ENCODE results near the gene IL18.

The IL18 gene

DNA sequence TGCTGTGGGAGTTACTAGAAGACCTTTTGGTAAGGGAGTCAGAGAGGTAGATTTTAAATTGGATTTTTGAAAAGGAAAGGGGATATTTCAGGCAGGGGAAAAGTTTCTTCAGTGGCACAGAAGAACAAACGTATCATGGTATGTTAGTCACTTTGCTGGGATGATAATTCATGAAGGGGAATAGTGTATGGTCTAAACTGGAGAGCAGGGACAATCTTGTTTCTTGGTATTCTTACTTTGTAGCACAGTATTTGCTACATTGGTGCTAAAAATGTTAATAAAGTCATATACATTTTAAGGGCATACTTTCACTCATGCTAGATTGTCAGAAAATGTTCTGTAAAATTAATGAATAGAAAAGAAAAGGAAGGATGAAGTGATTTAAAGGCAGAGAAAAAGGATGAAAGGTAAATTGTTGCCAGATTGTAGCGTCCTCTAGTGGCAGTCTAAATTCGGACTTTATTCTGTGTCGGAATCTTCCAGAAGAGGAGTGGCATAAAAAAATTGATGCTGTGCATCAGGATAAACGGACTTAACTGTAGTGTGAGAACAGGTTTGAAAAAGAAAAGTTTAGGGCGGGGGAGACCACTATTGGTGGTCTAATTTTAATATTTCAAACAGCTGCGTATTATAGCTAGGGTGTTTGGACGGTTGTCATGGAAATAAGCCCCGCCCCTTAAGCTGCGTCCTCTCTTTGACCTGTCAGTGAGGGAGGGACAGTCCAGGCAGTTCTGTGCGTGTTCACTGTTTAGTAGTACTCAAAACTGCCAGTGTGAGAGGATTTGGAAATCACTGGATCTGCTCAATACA lies 11.1 kb upstream of the IL18 start, which contains the start of gene BCO2:
BCO2 (plus strand) TSS at position 724 of the 810 bp plus-strand sequence. CDS start 90 bp downstream, outside the sequence.
- TF ChIP-seq EZH2phosphoT487 (IDR thresholded peaks at IDR 0.05; ENCODE audit: low read length), result no peak
- no peak for TF ChIP-seq EZH2 (optimal IDR thresholded peaks at IDR 0.05; ENCODE audit: low read depth, low read length)
- TF ChIP-seq, protein P1, sequence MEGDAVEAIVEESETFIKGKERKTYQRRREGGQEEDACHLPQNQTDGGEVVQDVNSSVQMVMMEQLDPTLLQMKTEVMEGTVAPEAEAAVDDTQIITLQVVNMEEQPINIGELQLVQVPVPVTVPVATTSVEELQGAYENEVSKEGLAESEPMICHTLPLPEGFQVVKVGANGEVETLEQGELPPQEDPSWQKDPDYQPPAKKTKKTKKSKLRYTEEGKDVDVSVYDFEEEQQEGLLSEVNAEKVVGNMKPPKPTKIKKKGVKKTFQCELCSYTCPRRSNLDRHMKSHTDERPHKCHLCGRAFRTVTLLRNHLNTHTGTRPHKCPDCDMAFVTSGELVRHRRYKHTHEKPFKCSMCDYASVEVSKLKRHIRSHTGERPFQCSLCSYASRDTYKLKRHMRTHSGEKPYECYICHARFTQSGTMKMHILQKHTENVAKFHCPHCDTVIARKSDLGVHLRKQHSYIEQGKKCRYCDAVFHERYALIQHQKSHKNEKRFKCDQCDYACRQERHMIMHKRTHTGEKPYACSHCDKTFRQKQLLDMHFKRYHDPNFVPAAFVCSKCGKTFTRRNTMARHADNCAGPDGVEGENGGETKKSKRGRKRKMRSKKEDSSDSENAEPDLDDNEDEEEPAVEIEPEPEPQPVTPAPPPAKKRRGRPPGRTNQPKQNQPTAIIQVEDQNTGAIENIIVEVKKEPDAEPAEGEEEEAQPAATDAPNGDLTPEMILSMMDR (IDR thresholded peaks at IDR 0.05; ENCODE audit: low read length), result peak; percentile 71
- no peaks in the 10 kb centered on the region for H4K20me1 ChIP-seq (ENCODE audit: insufficient read depth, low read length)
- H3K9me3 ChIP-seq (replicated peaks; ENCODE audit: insufficient read depth, low read length), result no peaks in the 10 kb centered on the region
- DNase-seq, result peak; percentile 16
- no peaks in the 10 kb centered on the region for H3K9me2 ChIP-seq (replicated peaks; ENCODE audit: insufficient read depth, low read length)
- 0 out of 2 replicates have a peak, but pooled peaks cover 4% of the 10 kb centered on the region for H3F3A ChIP-seq (ENCODE audit: insufficient read depth, low read length)
- H2AFZ ChIP-seq (ENCODE audit: low read length), result no peak within 1 kb of the TSS
- no peaks in the 10 kb centered on the region for H3K36me3 ChIP-seq (replicated peaks; ENCODE audit: insufficient read depth, low read length)
- H3K79me2 ChIP-seq (ENCODE audit: low read length), result no peaks in the 10 kb centered on the region
- no peak within 1 kb of the TSS for H3K4me2 ChIP-seq (ENCODE audit: low read depth, low read length)
- H3K4me3 ChIP-seq (ENCODE audit: low read length), result no peak within 1 kb of the TSS
- H3K27ac ChIP-seq (ENCODE audit: low read length), result no peak within 1 kb of the TSS
- H3K9ac ChIP-seq (ENCODE audit: low read length), result no peak within 1 kb of the TSS
- H3K27me3 ChIP-seq (replicated peaks; ENCODE audit: insufficient read depth, low read length), result no peaks in the 10 kb centered on the region
- peaks cover 15% of the 10 kb centered on the region for H3K4me1 ChIP-seq (ENCODE audit: low read length)

DNA sequence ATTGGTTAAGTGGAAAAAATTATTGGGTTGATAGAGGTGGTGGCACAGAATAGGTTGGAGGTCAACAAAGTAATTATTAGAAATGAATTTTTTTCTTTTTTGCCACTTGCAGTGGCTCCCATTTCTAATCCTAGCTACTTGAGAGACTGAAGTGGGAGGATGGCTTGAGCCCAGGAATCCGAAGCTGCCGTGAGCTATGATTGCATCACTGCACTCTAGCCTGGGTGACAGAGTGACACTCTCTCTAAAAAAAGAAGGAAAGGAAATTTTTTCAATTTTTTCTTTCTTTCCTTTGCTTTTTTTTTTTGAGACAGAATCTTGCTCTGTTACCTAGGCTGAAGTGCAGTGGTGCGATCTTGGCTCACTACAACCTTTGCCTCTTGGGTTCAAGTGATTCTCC lies 9.3 kb upstream of the IL18 start:
- Histone ChIP-seq H3K9ac (ENCODE audit: low read length) (no peak overlapping the region), H2AFZ (ENCODE audit: low read length) (no peak overlapping the region), H3F3A (ENCODE audit: insufficient read depth, low read length) (no peaks in the 10 kb centered on the region), H3K4me2 (ENCODE audit: low read depth, low read length) (no peak overlapping the region), H3K79me2 (ENCODE audit: low read length) (no peaks in the 10 kb centered on the region), H3K4me1 (ENCODE audit: low read length) (no peaks in the 10 kb centered on the region), H4K20me1 (ENCODE audit: insufficient read depth, low read length) (no peaks in the 10 kb centered on the region), H3K9me3 (replicated peaks; ENCODE audit: insufficient read depth, low read length) (no peaks in the 10 kb centered on the region), H3K4me3 (ENCODE audit: low read length) (no peak overlapping the region), H3K9me2 (replicated peaks; ENCODE audit: insufficient read depth, low read length) (no peaks in the 10 kb centered on the region), H3K36me3 (replicated peaks; ENCODE audit: insufficient read depth, low read length) (no peaks in the 10 kb centered on the region), H3K27ac (ENCODE audit: low read length) (no peak overlapping the region), H3K27me3 (replicated peaks; ENCODE audit: insufficient read depth, low read length) (no peaks in the 10 kb centered on the region)
- DNase-seq, result no peak
- TF ChIP-seq, protein P1 (IDR thresholded peaks at IDR 0.05; ENCODE audit: low read length), result no peak
- TF ChIP-seq EZH2phosphoT487 (IDR thresholded peaks at IDR 0.05; ENCODE audit: low read length) (no peak), EZH2 (optimal IDR thresholded peaks at IDR 0.05; ENCODE audit: low read depth, low read length) (no peak)

DNA sequence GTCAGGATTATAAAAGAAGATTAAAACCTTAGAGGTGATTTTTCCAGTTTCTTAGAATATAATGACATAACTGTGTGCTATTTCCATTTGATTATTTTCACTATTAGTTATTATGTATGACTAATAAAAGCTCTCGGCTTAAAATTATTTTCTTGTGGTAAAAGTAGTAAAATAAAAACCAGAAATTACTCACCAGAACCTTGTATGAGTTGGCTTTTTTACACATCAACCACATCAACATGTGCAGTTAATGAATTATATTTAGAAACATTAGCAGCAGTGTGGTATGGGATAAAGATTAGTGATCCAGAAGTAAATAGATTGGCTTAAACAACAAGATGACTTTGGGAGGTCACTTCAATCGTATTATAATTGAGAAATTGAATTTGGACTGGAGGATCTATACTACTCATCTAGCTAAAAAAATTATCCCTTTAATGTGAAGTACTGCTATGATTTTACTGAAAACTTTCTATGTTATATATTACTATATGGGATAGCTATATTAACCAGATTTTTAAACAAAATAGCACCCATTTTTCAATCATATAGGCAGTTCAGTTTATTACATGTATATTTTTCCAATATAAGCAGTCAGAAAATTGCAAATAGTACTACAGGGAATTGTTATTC lies 8.6 kb upstream of the IL18 start:
- H3K9me3 ChIP-seq (replicated peaks; ENCODE audit: insufficient read depth, low read length), result no peaks in the 10 kb centered on the region
- H3K4me1 ChIP-seq (ENCODE audit: low read length), result no peaks in the 10 kb centered on the region
- H3F3A ChIP-seq (ENCODE audit: insufficient read depth, low read length), result no peaks in the 10 kb centered on the region
- H2AFZ ChIP-seq (ENCODE audit: low read length), result no peak overlapping the region
- H3K9ac ChIP-seq (ENCODE audit: low read length), result no peak overlapping the region
- H3K4me2 ChIP-seq (ENCODE audit: low read depth, low read length), result no peak overlapping the region
- no peaks in the 10 kb centered on the region for H4K20me1 ChIP-seq (ENCODE audit: insufficient read depth, low read length)
- no peak overlapping the region for H3K27ac ChIP-seq (ENCODE audit: low read length)
- H3K27me3 ChIP-seq (replicated peaks; ENCODE audit: insufficient read depth, low read length), result no peaks in the 10 kb centered on the region
- TF ChIP-seq EZH2phosphoT487 (IDR thresholded peaks at IDR 0.05; ENCODE audit: low read length), result no peak
- TF ChIP-seq, protein P1 (IDR thresholded peaks at IDR 0.05; ENCODE audit: low read length), result no peak
- TF ChIP-seq EZH2 (optimal IDR thresholded peaks at IDR 0.05; ENCODE audit: low read depth, low read length), result no peak
- no peaks in the 10 kb centered on the region for H3K79me2 ChIP-seq (ENCODE audit: low read length)
- H3K4me3 ChIP-seq (ENCODE audit: low read length), result no peak overlapping the region
- H3K9me2 ChIP-seq (replicated peaks; ENCODE audit: insufficient read depth, low read length), result no peaks in the 10 kb centered on the region
- no peaks in the 10 kb centered on the region for H3K36me3 ChIP-seq (replicated peaks; ENCODE audit: insufficient read depth, low read length)
- DNase-seq, result no peak

Data from MM.1S (cell line).